IPS-20b (cell line): ENCODE measurements around the gene RAD51B.

ENCODE experiments used
- H3K27ac ChIP-seq: one replicate; pipeline ENCODE4 v1.5.1; 2013; ENCODE audit warnings: low read length
- H3K27me3 ChIP-seq: 2 replicates; pipeline ENCODE4 v1.6.1; 2013; ENCODE audit warnings: mild to moderate bottlenecking, low read length, inconsistent platforms; ENCODE audit not compliant: insufficient read depth
- H3K36me3 ChIP-seq: 2 replicates; pipeline ENCODE4 v1.6.1; 2013; ENCODE audit warnings: low read depth, mild to moderate bottlenecking, inconsistent platforms, low read length, moderate library complexity; ENCODE audit not compliant: insufficient read depth
- H3K4me1 ChIP-seq: 2 replicates; pipeline ENCODE4 v1.6.1; 2013; ENCODE audit warnings: mild to moderate bottlenecking, control low read depth, inconsistent platforms, low read length, moderate library complexity; ENCODE audit not compliant: insufficient read depth
- H3K4me3 ChIP-seq: 2 replicates; pipeline ENCODE4 v1.5.1; 2013; ENCODE audit warnings: mild to moderate bottlenecking, low read length, inconsistent platforms
- H3K9ac ChIP-seq: 2 replicates; pipeline ENCODE4 v1.6.1; 2013; ENCODE audit warnings: low read depth, mild to moderate bottlenecking, inconsistent platforms, low read length, moderate library complexity
- H3K9me3 ChIP-seq: 2 replicates; pipeline ENCODE4 v1.6.1; 2013; ENCODE audit warnings: mild to moderate bottlenecking, low read depth, low read length, inconsistent platforms; ENCODE audit not compliant: insufficient read depth

The RAD51B gene

DNA sequence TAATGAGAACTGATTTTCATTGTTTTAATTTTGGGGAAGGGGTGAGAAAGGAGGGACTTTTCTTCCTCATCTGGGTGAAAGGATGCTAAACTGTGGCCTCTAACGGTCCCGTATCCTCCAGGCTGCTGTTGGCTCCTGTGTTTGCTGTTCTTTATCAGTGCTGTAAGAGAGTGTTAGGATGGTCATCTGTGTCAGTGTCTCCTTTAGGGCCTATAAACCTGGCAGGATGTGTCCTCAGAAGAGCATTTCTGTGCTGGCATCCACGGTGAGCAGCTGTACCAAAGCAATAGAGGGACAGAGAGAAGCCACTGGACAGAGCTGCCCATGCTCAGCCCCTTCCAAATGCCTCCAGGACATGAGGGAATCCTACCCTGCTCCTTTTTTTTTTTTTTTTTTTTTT lies 720.2 kb downstream of the RAD51B start:
- Histone ChIP-seq H3K27ac (no peak overlapping the region), H3K27me3 (no peaks in the 10 kb centered on the region), H3K4me1 (no peaks in the 10 kb centered on the region; the same call in 1 of the 2 replicates), H3K9ac (no peak overlapping the region), H3K36me3 (no peaks in the 10 kb centered on the region), H3K4me3 (no peak overlapping the region), H3K9me3 (no peaks in the 10 kb centered on the region)

DNA sequence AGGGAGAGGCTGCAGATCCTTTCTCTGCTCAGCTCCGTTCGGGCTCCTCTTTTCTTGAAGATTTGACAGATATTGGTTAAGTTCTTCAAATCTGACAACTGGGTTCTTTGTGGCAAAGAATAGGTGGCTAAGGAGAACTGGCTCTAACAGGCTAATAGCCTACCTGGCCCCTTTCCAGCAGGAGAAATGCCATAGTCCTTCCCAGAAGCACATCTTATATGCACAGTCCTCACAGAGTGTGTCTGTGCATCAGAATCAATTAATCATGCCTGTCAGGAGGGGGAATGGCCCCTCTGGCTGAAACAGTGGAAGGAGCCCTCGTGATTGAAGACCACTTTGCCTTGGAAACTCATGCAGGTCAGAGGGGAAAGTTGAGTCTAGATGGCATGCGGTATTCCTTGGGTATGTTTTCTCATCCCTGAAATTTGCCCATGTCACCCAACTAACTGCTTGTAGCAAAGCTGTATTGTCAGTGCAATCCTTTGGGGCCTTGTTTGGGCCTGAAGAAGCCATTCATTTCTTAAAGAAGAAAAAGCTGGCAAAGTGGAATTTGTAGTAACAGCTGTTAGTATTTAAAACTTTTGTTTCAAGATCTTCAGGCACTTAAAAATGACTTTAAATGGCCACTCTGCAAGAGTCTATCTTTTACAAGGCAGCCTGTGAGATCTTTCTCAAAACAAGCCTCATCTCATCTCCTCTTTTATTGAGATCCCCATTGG lies 721.8 kb downstream of the RAD51B start:
- H3K27ac ChIP-seq, result no peak overlapping the region
- no peak overlapping the region for H3K9ac ChIP-seq
- H3K4me1 ChIP-seq, result no peaks in the 10 kb centered on the region; the same call in 1 of the 2 replicates
- no peaks in the 10 kb centered on the region for H3K27me3 ChIP-seq
- no peak overlapping the region for H3K4me3 ChIP-seq
- H3K36me3 ChIP-seq, result no peaks in the 10 kb centered on the region
- H3K9me3 ChIP-seq, result no peaks in the 10 kb centered on the region

DNA sequence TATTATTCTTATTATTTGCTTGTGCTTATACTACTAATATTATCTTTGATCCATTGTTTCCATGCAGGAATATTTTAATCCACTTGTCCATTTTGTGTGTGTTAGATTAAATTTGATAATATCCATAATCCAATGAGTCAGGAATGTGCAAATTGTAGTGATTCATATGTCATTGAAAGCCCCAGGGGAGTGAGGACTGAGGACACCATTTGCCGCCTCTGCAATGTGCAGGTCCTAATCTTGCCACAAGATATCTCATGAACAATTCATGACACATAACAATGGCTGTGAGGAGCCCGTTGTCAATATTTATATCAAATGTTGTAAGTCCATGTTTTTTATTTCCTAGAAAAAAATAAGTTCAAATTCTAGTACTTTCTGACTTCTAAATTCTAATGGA lies 722.8 kb downstream of the RAD51B start:
- no peak overlapping the region for H3K9ac ChIP-seq
- H3K36me3 ChIP-seq, result no peaks in the 10 kb centered on the region
- no peak overlapping the region for H3K27ac ChIP-seq
- H3K9me3 ChIP-seq, result no peaks in the 10 kb centered on the region
- no peaks in the 10 kb centered on the region; the same call in 1 of the 2 replicates for H3K4me1 ChIP-seq
- H3K4me3 ChIP-seq, result no peak overlapping the region
- no peaks in the 10 kb centered on the region for H3K27me3 ChIP-seq

- Histone ChIP-seq H3K4me3 (no peak overlapping the region), H3K27me3 (no peaks in the 10 kb centered on the region), H3K27ac (no peak overlapping the region), H3K9ac (no peak overlapping the region), H3K36me3 (no peaks in the 10 kb centered on the region), H3K4me1 (peaks cover 10% of the 10 kb centered on the region), H3K9me3 (no peaks in the 10 kb centered on the region)
Observed at GRCh38 chr14:68543516-68543915, 723.9 kb downstream of the RAD51B start.

DNA sequence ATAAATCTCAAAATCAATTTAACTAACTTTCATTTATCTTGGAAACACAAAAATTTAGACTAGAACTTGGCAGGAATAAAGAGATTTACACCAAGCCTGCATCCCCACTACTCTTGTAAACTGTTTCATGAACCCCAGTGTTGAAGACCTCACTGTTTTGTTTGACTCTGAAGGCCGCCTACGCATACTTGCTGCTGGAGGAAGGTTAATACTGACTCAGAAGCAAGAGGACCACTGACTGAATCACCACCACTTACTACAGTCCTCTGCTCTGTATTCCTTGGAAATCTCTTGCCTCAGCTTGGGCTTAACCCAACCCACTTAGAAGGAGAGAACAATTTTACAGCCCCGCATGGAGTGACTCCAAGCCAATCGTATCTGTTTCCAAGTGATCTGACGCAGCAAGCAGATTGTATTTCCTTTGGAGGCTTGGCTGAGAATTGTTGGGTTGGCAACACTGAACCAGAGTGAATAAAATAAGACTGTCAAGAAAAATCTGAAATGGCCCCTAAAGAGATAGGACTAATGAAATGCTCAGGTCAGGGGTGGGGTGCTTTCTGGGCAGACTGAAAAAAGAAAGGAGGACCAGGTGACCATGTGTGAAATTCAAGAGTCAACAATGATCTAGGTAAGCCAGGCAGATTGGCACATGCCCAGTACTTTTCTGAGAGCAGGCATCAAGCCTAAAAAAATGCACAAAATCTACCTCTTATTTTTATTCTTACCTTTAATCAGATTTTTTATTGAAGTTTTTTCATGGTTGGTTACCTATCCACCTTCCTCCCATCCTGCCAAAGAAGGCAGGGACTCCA lies 724.7 kb downstream of the RAD51B start:
- Histone ChIP-seq H3K27ac (no peak overlapping the region), H3K4me1 (peaks cover 16% of the 10 kb centered on the region), H3K27me3 (no peaks in the 10 kb centered on the region), H3K4me3 (no peak overlapping the region), H3K9me3 (no peaks in the 10 kb centered on the region), H3K9ac (no peak overlapping the region), H3K36me3 (no peaks in the 10 kb centered on the region)

GRCh38 chr14:68546839-68547238 lies 727.3 kb downstream of the RAD51B start:
- H3K4me3 ChIP-seq, result no peak overlapping the region
- no peaks in the 10 kb centered on the region for H3K36me3 ChIP-seq
- H3K9me3 ChIP-seq, result no peaks in the 10 kb centered on the region
- no peak overlapping the region for H3K27ac ChIP-seq
- no peaks in the 10 kb centered on the region for H3K27me3 ChIP-seq
- no peak overlapping the region for H3K9ac ChIP-seq
- H3K4me1 ChIP-seq, result peaks cover 32% of the 10 kb centered on the region

GRCh38 chr14:68547305-68548193 lies 728.0 kb downstream of the RAD51B start:
- Histone ChIP-seq H3K4me3 (no peak overlapping the region), H3K4me1 (peaks cover 32% of the 10 kb centered on the region), H3K9me3 (no peaks in the 10 kb centered on the region), H3K9ac (no peak overlapping the region), H3K36me3 (no peaks in the 10 kb centered on the region), H3K27ac (no peak overlapping the region), H3K27me3 (no peaks in the 10 kb centered on the region)

- H3K9ac ChIP-seq, result no peak overlapping the region
Observed at GRCh38 chr14:68548194-68549076, 728.9 kb downstream of the RAD51B start.

GRCh38 chr14:68550338-68550715 lies 730.7 kb downstream of the RAD51B start:
- peaks cover 37% of the 10 kb centered on the region for H3K4me1 ChIP-seq
- H3K4me3 ChIP-seq, result no peak overlapping the region
- no peaks in the 10 kb centered on the region for H3K36me3 ChIP-seq
- no peaks in the 10 kb centered on the region for H3K27me3 ChIP-seq
- no peaks in the 10 kb centered on the region for H3K9me3 ChIP-seq
- no peak overlapping the region for H3K27ac ChIP-seq
- 0 out of 2 replicates have a peak overlapping the region, but pooled peaks have one; percentile 20 for H3K9ac ChIP-seq

More at GRCh38 chr14:68548194-68549076, 728.9 kb downstream of the RAD51B start:
- Histone ChIP-seq H3K27me3 (no peaks in the 10 kb centered on the region), H3K4me1 (peaks cover 32% of the 10 kb centered on the region), H3K4me3 (no peak overlapping the region), H3K27ac (no peak overlapping the region), H3K36me3 (no peaks in the 10 kb centered on the region), H3K9me3 (no peaks in the 10 kb centered on the region)

DNA sequence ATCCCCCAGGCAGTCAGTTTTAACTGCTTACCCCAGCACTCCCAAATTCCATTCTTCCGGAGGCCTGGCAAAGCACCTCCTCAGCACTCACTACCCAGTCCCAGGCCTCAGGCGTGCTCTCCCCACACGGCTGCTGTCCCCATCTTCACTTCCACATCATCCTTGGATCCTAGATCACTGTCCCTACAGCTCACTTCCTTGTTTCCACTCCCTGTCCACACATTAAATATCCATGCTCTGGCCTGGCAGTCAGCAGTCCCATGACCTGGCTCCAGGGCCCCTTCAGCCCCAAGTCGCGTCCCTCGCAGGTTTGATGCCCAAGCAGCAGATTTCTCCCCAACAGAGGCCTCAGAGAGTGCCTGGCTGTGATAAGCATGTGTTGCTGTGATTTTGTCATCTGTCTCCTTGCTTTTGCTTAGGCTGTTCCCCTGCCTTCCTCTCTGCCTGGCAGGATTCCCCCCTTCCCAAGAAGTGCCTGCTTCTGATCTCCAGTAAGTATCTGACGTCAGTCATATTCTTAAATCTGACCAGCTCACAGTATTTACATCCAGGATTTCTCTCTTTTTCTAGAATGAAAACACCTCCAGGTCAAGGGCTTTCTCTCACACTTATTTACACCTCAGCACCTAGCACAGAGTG lies 731.6 kb downstream of the RAD51B start:
- no peak overlapping the region for H3K4me3 ChIP-seq
- H3K4me1 ChIP-seq, result peaks cover 37% of the 10 kb centered on the region
- no peak overlapping the region for H3K9ac ChIP-seq
- H3K27ac ChIP-seq, result no peak overlapping the region
- H3K9me3 ChIP-seq, result no peaks in the 10 kb centered on the region
- no peaks in the 10 kb centered on the region for H3K27me3 ChIP-seq
- H3K36me3 ChIP-seq, result no peaks in the 10 kb centered on the region
